OCI-LY1 (cell line): ENCODE results near the gene BZW2.

ENCODE experiments used
- H2AFZ ChIP-seq: fragments of 200-600 bp; sonication (generic), shearing (Covaris generic); 2 replicates; pipeline ENCODE4 v1.6.0; 2014; ENCODE audit warnings: antibody characterized with exemption, mild to moderate bottlenecking, low read length
- H3F3A ChIP-seq: fragments of 200-600 bp; sonication (generic), shearing (Covaris generic); 2 replicates; pipeline ENCODE4 v1.6.0; 2014; ENCODE audit warnings: mild to moderate bottlenecking, antibody characterized with exemption, low read length, moderate library complexity; ENCODE audit not compliant: insufficient read depth
- H3K27ac ChIP-seq: fragments of 200-600 bp; sonication (generic); 2 replicates; pipeline ENCODE4 v1.5.1; 2014; ENCODE audit warnings: low read length, mixed run types, mild to moderate bottlenecking, low read depth; ENCODE audit not compliant: poor library complexity, severe bottlenecking
- H3K27me3 ChIP-seq: fragments of 200-600 bp; sonication (generic); 2 replicates; pipeline ENCODE4 v1.6.0; 2014; ENCODE audit warnings: antibody characterized with exemption, mild to moderate bottlenecking, low read length, moderate library complexity; ENCODE audit not compliant: insufficient read depth
- H3K36me3 ChIP-seq: fragments of 200-600 bp; sonication (generic); 2 replicates; pipeline ENCODE4 v1.6.1; 2014; ENCODE audit warnings: mild to moderate bottlenecking, antibody characterized with exemption, low read length, moderate library complexity, mixed read lengths; ENCODE audit not compliant: insufficient read depth
- H3K4me1 ChIP-seq: fragments of 200-600 bp; sonication (generic); 2 replicates; pipeline ENCODE4 v1.5.1; 2014; ENCODE audit warnings: mild to moderate bottlenecking, low read length, moderate library complexity; ENCODE audit not compliant: insufficient read depth, severe bottlenecking
- H3K4me2 ChIP-seq: fragments of 200-600 bp; sonication (generic), shearing (Covaris generic); 2 replicates; pipeline ENCODE4 v1.6.1; 2014; ENCODE audit warnings: low read length
- H3K4me3 ChIP-seq: fragments of 200-600 bp; sonication (generic); 2 replicates; pipeline ENCODE4 v1.5.1; 2014; ENCODE audit warnings: low read length, low read depth, mild to moderate bottlenecking, mixed read lengths; ENCODE audit not compliant: poor library complexity, severe bottlenecking
- H3K79me2 ChIP-seq: fragments of 200-600 bp; shearing (Covaris generic); 2 replicates; pipeline ENCODE4 v1.6.1; 2016; ENCODE audit warnings: mixed run types, low read length, mixed read lengths; ENCODE audit not compliant: insufficient read depth
- H3K9ac ChIP-seq: fragments of 200-600 bp; sonication (generic), shearing (Covaris generic); 2 replicates; pipeline ENCODE4 v1.6.1; 2014; ENCODE audit warnings: mild to moderate bottlenecking, low read length, mixed read lengths
- H3K9me2 ChIP-seq: fragments of 200-600 bp; sonication (generic), shearing (Covaris generic); 2 replicates; pipeline ENCODE4 v1.6.1; 2014; ENCODE audit warnings: low read depth, mild to moderate bottlenecking, low read length, mixed read lengths
- H3K9me3 ChIP-seq: fragments of 200-600 bp; shearing (Covaris generic); 2 replicates; pipeline ENCODE4 v1.6.1; 2014; ENCODE audit warnings: low read length, mixed read lengths
- H4K20me1 ChIP-seq: fragments of 200-600 bp; sonication (generic), shearing (Covaris generic); 2 replicates; pipeline ENCODE4 v1.6.0; 2016; ENCODE audit warnings: mild to moderate bottlenecking, low read length; ENCODE audit not compliant: insufficient read depth
- CTCF ChIP-seq: fragments of 200-600 bp; sonication (generic), shearing (Covaris generic); IDR thresholded peaks from 2 replicates; pipeline ENCODE4 v1.5.1; 2017; ENCODE audit warnings: mild to moderate bottlenecking, antibody characterized with exemption, low read length, moderate library complexity, mixed read lengths
- EZH2 ChIP-seq: fragments of 200-600 bp; sonication (generic), shearing (Covaris generic); IDR thresholded peaks from 2 replicates; pipeline ENCODE4 v1.8.0; 2017; ENCODE audit warnings: borderline replicate concordance, mixed run types, mild to moderate bottlenecking, antibody characterized with exemption, low read length, moderate library complexity, mixed read lengths

Gene BZW2

GRCh38 chr7:16715928-16716327 lies 69.9 kb downstream of the BZW2 start:
- Histone ChIP-seq H4K20me1 (no peaks in the 10 kb centered on the region), H3K79me2 (no peaks in the 10 kb centered on the region), H2AFZ (no peak overlapping the region), H3K36me3 (no peaks in the 10 kb centered on the region), H3K27me3 (no peaks in the 10 kb centered on the region), H3K9me3 (no peaks in the 10 kb centered on the region), H3K9me2 (no peaks in the 10 kb centered on the region), H3K27ac (no peak overlapping the region), H3K4me3 (no peak overlapping the region), H3K4me2 (no peak overlapping the region), H3K9ac (no peak overlapping the region), H3F3A (no peaks in the 10 kb centered on the region), H3K4me1 (peaks cover 7% of the 10 kb centered on the region)
- TF ChIP-seq CTCF, result no peak
- TF ChIP-seq EZH2, result no peak

- H3K4me1 ChIP-seq, result peaks cover under 1% of the 10 kb centered on the region
- no peak overlapping the region for H2AFZ ChIP-seq
- H3K27ac ChIP-seq, result no peak overlapping the region
- H3K79me2 ChIP-seq, result no peaks in the 10 kb centered on the region
- H3K9me2 ChIP-seq, result no peaks in the 10 kb centered on the region
- H3F3A ChIP-seq, result no peaks in the 10 kb centered on the region
- H3K9me3 ChIP-seq, result no peaks in the 10 kb centered on the region
- TF ChIP-seq CTCF (no peak), EZH2 (no peak)
- H3K27me3 ChIP-seq, result no peaks in the 10 kb centered on the region
- H3K9ac ChIP-seq, result no peak overlapping the region
- no peaks in the 10 kb centered on the region for H3K36me3 ChIP-seq
- H3K4me3 ChIP-seq, result no peak overlapping the region
- no peaks in the 10 kb centered on the region for H4K20me1 ChIP-seq
- no peak overlapping the region for H3K4me2 ChIP-seq
Measured at GRCh38 chr7:16718111-16718656, 72.2 kb downstream of the BZW2 start.

GRCh38 chr7:16719699-16720098 lies 73.7 kb downstream of the BZW2 start:
- Histone ChIP-seq H3K9me3 (no peaks in the 10 kb centered on the region), H3K27me3 (no peaks in the 10 kb centered on the region), H3K4me2 (no peak overlapping the region), H3K4me1 (no peaks in the 10 kb centered on the region), H3K27ac (no peak overlapping the region), H3K9ac (no peak overlapping the region), H3K4me3 (no peak overlapping the region), H4K20me1 (no peaks in the 10 kb centered on the region), H3K79me2 (no peaks in the 10 kb centered on the region), H3K36me3 (no peaks in the 10 kb centered on the region), H3F3A (no peaks in the 10 kb centered on the region), H3K9me2 (no peaks in the 10 kb centered on the region), H2AFZ (no peak overlapping the region)
- TF ChIP-seq CTCF, result no peak
- no peak for TF ChIP-seq EZH2
